HG03520 (cell line): ENCODE measurements around the gene FBXW12.

Source experiments
- ATAC-seq: cut with Tn5 transposase; IDR thresholded peaks from one replicate; pipeline ENCODE4 v1.9.1; 2021; ENCODE audit warnings: mild to moderate bottlenecking, moderate library complexity; ENCODE audit not compliant: unreplicated experiment

FBXW12 gene

GRCh38 chr3:48432411-48433371 lies 60.7 kb downstream of the FBXW12 start:
- no peak for ATAC-seq

DNA sequence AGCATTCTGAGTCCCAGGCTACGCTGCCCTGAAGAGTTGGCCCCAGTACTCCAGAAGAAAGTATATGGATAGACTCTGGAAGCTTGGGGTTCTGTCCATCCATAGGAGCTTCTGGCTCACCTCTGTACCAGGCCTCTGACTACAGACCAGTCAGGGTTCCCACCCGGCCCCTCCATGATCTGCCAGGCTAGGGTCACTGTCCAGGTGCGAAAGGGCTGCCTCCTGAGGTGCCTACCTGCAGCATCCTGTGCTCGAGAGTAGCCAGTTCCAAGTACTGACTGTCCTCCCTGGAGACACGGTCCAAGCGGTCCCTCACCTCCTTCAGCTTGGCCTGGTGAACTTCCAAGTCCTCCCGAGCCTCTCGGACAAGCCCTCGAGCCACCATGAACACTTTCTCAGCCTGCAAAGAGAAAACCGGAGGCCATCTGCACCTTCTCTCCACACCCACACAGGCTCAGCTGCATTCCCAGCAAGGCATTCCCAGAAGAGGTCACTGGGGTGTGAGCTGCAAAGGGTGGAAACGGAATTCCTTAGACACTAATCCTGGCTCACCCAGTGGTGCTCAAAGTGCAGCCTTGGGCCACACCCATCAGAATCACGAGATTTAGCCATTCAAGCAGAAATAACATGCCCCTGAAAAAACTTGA lies 61.6 kb downstream of the FBXW12 start:
- ATAC-seq = no peak

GRCh38 chr3:48434591-48435222 lies 62.7 kb downstream of the FBXW12 start:
- no peak for ATAC-seq

- no peak for ATAC-seq
Observed at GRCh38 chr3:48435223-48435595, 63.2 kb downstream of the FBXW12 start.

DNA sequence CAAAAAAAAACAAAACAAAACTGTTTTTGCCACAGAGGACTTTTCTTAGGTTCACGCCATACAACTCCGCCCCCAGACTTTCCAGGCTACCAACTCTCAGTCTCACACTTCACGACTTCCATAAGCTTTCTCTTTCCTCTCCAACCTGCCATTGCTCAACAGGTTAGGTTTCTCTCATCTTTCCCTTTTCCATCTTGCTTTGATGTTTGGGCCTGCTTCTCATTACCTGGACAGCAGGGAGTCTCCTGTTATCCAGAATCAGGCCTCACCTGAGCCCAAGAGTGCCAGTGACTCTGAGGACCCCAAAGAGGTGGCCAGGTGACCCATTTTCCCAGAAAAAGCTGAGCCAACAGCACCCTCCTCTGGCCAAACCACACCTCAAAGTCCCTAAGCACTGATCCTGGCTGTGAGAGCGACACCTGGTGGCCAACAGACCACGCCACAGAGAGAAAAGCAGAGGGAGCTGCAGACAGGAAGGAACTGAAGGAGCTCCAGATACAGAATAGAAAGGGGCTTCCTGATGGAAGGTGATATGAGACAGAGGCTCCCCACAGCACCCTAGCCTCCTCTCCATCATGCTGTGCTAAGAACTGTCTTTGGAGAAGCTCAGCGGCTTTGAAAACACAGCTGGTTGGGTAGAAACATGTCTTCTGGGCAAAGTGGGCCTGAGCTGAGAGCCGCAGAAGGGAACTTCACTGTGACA lies 63.9 kb downstream of the FBXW12 start:
- peak; percentile 35 for ATAC-seq

DNA sequence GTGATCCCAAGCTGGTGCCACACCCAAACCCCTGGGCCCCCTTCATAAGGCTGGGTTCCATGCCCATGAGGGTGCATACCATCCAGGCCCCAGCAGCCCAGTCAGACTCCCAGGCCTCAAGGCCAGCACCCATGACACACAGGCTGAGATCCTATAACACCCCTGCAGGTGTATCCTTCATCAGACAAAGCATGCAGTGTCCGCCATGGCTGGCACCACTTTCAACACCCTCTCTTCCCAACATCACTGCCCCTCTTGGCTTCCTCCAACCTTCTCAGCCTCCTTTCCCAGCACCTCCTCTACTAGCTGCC lies 64.4 kb downstream of the FBXW12 start:
- ATAC-seq = no peak

GRCh38 chr3:48436855-48437254 lies 64.8 kb downstream of the FBXW12 start:
- no peak for ATAC-seq

- no peak for ATAC-seq
Observed at GRCh38 chr3:48437812-48438211, 65.8 kb downstream of the FBXW12 start.

DNA sequence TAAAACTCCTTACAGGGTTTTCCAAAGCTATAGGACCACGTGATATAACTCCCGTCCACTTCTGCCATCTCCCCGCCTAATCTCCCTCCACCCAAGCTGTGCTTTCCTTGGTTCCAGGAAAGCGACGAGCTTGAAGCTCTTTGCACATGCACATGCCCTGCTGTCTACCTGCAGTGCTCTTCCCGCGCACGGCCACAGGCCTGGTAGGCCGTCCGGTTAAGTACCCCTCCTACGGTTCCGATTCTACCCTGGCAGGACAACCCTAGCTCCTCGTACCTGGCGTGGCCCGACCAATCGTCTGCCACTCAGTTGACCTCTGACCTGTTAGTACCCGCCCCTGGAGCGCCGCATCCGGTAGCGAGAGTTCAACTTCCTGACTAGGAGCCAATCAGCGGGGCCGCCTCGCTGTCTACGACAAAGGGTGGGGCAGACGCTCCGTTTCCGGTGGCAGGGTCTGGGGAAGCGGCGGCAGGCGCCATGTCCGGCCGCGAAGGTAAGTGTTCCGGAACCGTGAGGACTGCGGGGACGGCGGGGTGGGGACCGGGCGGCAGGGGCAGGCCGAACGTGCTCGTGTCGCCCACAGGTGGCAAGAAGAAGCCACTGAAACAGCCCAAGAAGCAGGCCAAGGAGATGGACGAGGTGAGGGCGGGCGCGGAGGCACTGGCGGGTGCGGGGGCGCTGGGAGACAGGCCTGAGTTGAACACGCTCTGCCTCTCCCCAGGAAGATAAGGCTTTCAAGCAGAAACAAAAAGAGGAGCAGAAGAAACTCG lies 68.0 kb downstream of the FBXW12 start, which contains the start of the genes CCDC51 and TMA7:
TSS of gene CCDC51 (minus strand) at position 300 of the 770 bp plus-strand sequence. CDS start 4,991 bp downstream, outside the sequence.
TSS of gene TMA7 (plus strand) at position 438 of the 770 bp plus-strand sequence. CDS start at position 478, 40 bp downstream.
- ATAC-seq = peak; percentile 92

- no peak for ATAC-seq
Observed at GRCh38 chr3:48440590-48440958, 68.6 kb downstream of the FBXW12 start.

DNA sequence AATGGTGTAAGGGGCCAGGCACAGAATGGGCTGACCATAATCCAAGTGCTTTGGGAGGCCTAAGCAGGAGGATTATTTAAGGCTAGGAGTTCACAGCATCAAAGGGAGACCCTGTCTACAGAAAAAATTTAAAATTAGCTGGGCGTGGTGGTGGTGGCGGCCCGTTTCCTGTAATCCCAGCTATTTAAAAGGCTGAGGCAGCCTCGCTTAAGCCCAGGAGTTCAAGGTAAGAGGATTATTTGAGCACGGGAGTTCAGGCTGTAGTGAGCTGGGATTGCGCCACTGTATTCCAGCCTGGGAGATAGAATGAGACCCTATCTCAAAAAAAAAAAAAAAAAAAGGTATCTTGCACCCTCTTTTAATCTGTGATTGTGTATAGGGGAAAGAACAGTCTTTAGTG lies 69.9 kb downstream of the FBXW12 start:
- no peak for ATAC-seq
